Gastroesophageal sphincter (tissue), 4 donors: ENCODE measurements around the gene CASKIN1. TPM values are rescaled to one million over a fixed set of nuclear protein-coding genes. Genes with fewer than 3 reads are reported as not detected.
"Not testable (repeated sequence)": the region's sequence is repeated elsewhere in the genome, so short reads cannot be mapped to it uniquely, and the experiment has no call there.

Experiments
- ATAC-seq: fragments of 150-250 bp; one replicate; pipeline ENCODE4 v1.9.1; 2016; ENCODE audit warnings: mild to moderate bottlenecking, moderate library complexity
- H3K27ac ChIP-seq, 4 donors: fragments of 200-600 bp; sonication (generic) in 3 of 4; 1 replicate in 3 of 4; 2 replicates in 1 of 4; pipeline ENCODE4 v1.5.1; 2016 to 2019
- H3K27me3 ChIP-seq: fragments of 200-600 bp; sonication (generic); one replicate; pipeline ENCODE4 v1.5.1; 2019
- H3K36me3 ChIP-seq, 2 donors: fragments of 200-600 bp; sonication (generic); one replicate each; pipeline ENCODE4 v1.5.1; 2019; ENCODE audit warnings: control low read depth in 1 of 2
- H3K4me1 ChIP-seq, 3 donors: fragments of 200-600 bp; sonication (generic); 1 replicate in 2 of 3; 2 replicates in 1 of 3; pipeline ENCODE4 v1.5.1; 2016 to 2019; ENCODE audit warnings: control low read depth in 2 of 3
- H3K4me3 ChIP-seq, 2 donors: fragments of 200-600 bp; sonication (generic); one replicate each; pipeline ENCODE4 v1.5.1; 2019; ENCODE audit warnings: mild to moderate bottlenecking in 1 of 2, moderate library complexity in 1 of 2
- H3K9me3 ChIP-seq, 3 donors: fragments of 200-600 bp; sonication (generic); one replicate each; pipeline ENCODE4 v1.5.1; 2017 to 2019; ENCODE audit warnings: control low read depth in 2 of 3
- CTCF ChIP-seq, 4 experiments: fragments of 200-600 bp in 2 of 4; fragments of 450-650 bp in 2 of 4; sonication (generic) in 1 of 4; IDR thresholded peaks; one replicate each; pipeline ENCODE4 v1.5.1; 2017 to 2019; ENCODE audit warnings: antibody characterized with exemption in 4 of 4, mild to moderate bottlenecking in 2 of 4, moderate library complexity in 2 of 4
- EP300 ChIP-seq: sonication (generic); formaldehyde crosslinking; IDR thresholded peaks from one replicate; pipeline ENCODE4 v1.6.1; 2017; ENCODE audit warnings: antibody characterized with exemption, mild to moderate bottlenecking
- POLR2A ChIP-seq, 2 donors: fragments of 450-650 bp; IDR thresholded peaks; one replicate each; pipeline ENCODE4 v1.6.1; 2017; ENCODE audit warnings: antibody characterized with exemption in 2 of 2, mild to moderate bottlenecking in 2 of 2, moderate library complexity in 1 of 2
- POLR2AphosphoS5 ChIP-seq: sonication (generic); formaldehyde crosslinking; IDR thresholded peaks from one replicate; pipeline ENCODE4 v1.6.1; 2017; ENCODE audit warnings: antibody characterized with exemption
- WGBS, 2 donors: methylation state at CpG; one replicate each; pipeline ENCODE4 v1.1.5; 2018; ENCODE audit warnings: low coverage in 1 of 2; 5-methylcytosine and 5-hydroxymethylcytosine counted together
- total RNA-seq, 4 donors: library from RNA; depleted of rRNA; stranded (reverse); fragments of >200 nt; gene quantifications; one replicate each; pipeline ENCODE4 v1.1.0, GENCODE V29; 2016

The CASKIN1 gene
- total RNA-seq, 4 donors from 2014 or later, result 0.27 to 0.35 TPM; not detected in 2

- Histone ChIP-seq H3K4me3 (no peak overlapping the region), H3K9me3 (no peaks in the 10 kb centered on the region), H3K36me3 (peaks cover 0 to 76% of the 10 kb centered on the region in 2 donors), H3K27ac (no peak overlapping the region), H3K4me1 (peaks cover 0 to 7% (median 0%) of the 10 kb centered on the region in 3 donors), H3K27me3 (no peaks in the 10 kb centered on the region)
- no peak for ATAC-seq
- 87 to 90% methylated on average over 3 of the region's 11 CpGs for WGBS, 2 donors
- TF ChIP-seq POLR2AphosphoS5, result no peak
- TF ChIP-seq CTCF (IDR thresholded peaks at IDR 0.05), result no peak
- no peak for TF ChIP-seq POLR2A (IDR thresholded peaks at IDR 0.05)
- no peak for TF ChIP-seq EP300
These were observed 47.4 kb upstream of the CASKIN1 start for GRCh38 chr16:2243781-2244180.

GRCh38 chr16:2243031-2243528, 46.7 kb upstream of the CASKIN1 start:
- H3K36me3 ChIP-seq, result peaks cover 0 to 76% of the 10 kb centered on the region in 2 donors
- TF ChIP-seq EP300, result no peak
- no peak for TF ChIP-seq POLR2AphosphoS5
- TF ChIP-seq POLR2A (IDR thresholded peaks at IDR 0.05), result no peak
- TF ChIP-seq CTCF (IDR thresholded peaks at IDR 0.05), result no peak
- no peaks in the 10 kb centered on the region for H3K9me3 ChIP-seq
- H3K4me1 ChIP-seq, result peaks cover 0 to 4% (median 0%) of the 10 kb centered on the region in 3 donors
- no peak overlapping the region for H3K4me3 ChIP-seq
- 100% methylated on average over 9 of the region's 19 CpGs; no CpG with 5 or more reads in 1 of the 2 donors for WGBS, 2 donors
- no peak for ATAC-seq
- no peak overlapping the region for H3K27ac ChIP-seq
- H3K27me3 ChIP-seq, result peaks cover 3% of the 10 kb centered on the region

GRCh38 chr16:2242598-2242997, 46.2 kb upstream of the CASKIN1 start:
- no peak overlapping the region for H3K4me3 ChIP-seq
- WGBS, 2 donors, result 67 to 75% methylated on average over 3 to 7 of the region's 11 CpGs
- no peak overlapping the region for H3K27ac ChIP-seq
- peaks cover 0 to 8% (median under 1%) of the 10 kb centered on the region in 3 donors for H3K4me1 ChIP-seq
- peaks cover 8% of the 10 kb centered on the region for H3K27me3 ChIP-seq
- no peaks in the 10 kb centered on the region for H3K9me3 ChIP-seq
- ATAC-seq, result no peak
- TF ChIP-seq POLR2A (IDR thresholded peaks at IDR 0.05) (no peak), CTCF (IDR thresholded peaks at IDR 0.05) (no peak), POLR2AphosphoS5 (no peak), EP300 (no peak)
- H3K36me3 ChIP-seq, result peaks cover 0 to 76% of the 10 kb centered on the region in 2 donors

GRCh38 chr16:2240331-2240730, 43.9 kb upstream of the CASKIN1 start:
- peaks cover 31% of the 10 kb centered on the region for H3K27me3 ChIP-seq
- H3K36me3 ChIP-seq, result peaks cover 0 to 64% of the 10 kb centered on the region in 2 donors
- not testable (repeated sequence) for ATAC-seq, H3K27ac ChIP-seq, H3K4me3 ChIP-seq, H3K9me3 ChIP-seq
- WGBS, 2 donors, result 61 to 82% methylated on average over 6 to 9 of the region's 9 CpGs
- peaks cover 6 to 28% (median 17%) of the 10 kb centered on the region in 3 donors for H3K4me1 ChIP-seq

- H3K4me1 ChIP-seq, result peaks cover 6 to 28% (median 17%) of the 10 kb centered on the region in 3 donors
- H3K27me3 ChIP-seq, result peaks cover 43% of the 10 kb centered on the region
- H3K4me3 ChIP-seq, result no peak overlapping the region
- WGBS, 2 donors, result 77 to 83% methylated on average over 1 to 4 of the region's 15 CpGs
- ATAC-seq, result peak; percentile 15
- peaks cover 0 to 64% of the 10 kb centered on the region in 2 donors for H3K36me3 ChIP-seq
- peak overlapping the region in 1 of 4 donors; percentile 18 for H3K27ac ChIP-seq
- TF ChIP-seq CTCF (IDR thresholded peaks at IDR 0.05) (no peak), POLR2AphosphoS5 (no peak), POLR2A (IDR thresholded peaks at IDR 0.05) (no peak), EP300 (no peak)
- no peaks in the 10 kb centered on the region for H3K9me3 ChIP-seq
These were observed 42.7 kb upstream of the CASKIN1 start for GRCh38 chr16:2238838-2239675.
